HL-60/S4 treated with retinoic acid at 250 ng/mL for 4 days and 3 days (cell line): Measurements from ENCODE around the gene UBE2E2.

Source experiments
- in situ Hi-C: fragments of 300-500 bp; cut with MboI; formaldehyde crosslinking; loops from 2 replicates; pipeline ENCODE4 v1.7.0; 2022; ENCODE audit warnings: low sequenced_read_pairs

Gene UBE2E2

DNA sequence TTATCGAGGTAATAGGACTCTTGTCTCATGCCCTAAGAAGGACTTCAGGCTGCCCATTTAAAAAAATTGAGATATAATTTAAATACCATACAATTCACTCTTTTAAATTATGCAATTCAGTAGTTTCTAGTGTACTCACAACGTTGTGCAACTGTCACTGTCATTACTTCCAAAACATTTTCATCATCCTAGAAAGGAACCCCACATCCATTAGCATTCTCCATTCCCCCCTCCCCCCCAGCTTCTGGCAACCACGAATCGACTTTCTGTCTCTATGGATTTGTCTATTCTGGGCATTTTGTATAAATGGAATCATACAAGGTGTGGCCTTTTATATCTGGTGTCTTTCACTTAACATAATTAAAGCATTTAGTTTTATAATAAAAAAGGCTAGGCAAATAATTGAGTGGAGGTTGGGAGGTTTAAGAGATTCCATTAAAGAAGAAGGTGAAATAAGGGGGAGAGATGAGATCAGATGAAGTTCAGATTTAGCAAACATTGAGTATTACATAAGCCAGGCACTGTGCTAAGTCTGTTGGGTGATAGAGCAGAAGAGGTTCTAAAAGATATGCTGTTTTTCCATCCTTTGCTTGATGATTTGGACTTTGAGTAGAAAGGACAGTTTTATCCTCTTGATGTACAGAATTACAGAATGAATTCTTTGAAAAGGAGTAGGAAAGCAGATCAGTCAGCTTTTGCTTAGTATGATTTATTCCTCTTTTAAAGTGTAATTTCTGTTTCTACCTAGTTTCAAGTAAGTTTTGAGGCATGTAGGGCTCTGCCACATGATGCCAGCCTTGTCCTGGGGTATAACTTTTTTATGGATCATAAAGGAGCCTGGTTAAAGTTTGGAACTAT, 36.3 kb downstream of the UBE2E2 start:
- in situ Hi-C loops = no loop called here

DNA sequence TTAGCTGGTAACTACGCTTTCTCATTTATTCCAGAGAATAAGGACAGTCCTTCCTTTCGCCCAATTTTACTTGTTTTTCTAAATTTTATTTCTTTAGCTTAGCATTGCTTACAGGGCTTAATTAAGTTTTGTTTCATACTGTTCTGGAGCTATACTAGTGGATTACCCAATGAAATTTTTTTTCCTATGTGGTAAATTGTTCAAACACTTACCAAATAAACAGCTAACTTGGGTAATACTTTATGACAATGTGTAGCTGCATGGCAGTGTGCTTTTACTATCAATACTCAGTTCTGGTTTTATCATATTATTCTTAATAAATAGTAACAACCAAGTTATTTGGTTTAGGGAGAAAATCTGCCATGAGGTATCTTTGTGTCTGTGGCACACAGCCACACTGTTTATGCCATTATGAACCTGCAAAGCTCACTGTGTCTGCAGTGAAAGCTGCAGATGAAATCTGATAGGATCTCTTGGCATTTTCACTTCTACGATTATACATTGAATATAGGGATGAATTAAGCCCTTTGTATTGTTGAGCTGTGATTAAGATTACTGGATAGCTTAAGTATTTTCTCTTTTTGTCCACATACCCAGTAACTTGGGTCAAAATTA, 37.2 kb downstream of the UBE2E2 start:
- in situ Hi-C loops = no loop called here

DNA sequence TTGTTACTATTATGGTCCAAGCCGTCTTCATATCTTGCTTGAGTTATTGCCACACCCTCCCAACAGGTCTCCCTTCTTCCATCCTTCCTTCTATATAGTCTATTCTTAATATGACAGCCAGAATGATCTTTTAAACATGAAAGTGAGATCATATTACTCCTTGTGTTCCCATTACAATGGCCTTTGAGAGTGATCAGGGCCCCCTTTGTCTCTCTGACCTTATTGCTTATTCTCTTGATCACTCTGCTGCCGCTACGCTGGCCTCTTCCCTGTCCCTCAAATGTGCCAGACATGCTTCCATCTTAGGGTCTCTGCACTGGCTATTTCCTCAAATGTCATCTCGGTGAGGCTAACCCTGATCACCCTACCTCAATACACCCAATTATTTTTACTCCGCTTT, 38.1 kb downstream of the UBE2E2 start:
- in situ Hi-C loops = no loop called here

DNA sequence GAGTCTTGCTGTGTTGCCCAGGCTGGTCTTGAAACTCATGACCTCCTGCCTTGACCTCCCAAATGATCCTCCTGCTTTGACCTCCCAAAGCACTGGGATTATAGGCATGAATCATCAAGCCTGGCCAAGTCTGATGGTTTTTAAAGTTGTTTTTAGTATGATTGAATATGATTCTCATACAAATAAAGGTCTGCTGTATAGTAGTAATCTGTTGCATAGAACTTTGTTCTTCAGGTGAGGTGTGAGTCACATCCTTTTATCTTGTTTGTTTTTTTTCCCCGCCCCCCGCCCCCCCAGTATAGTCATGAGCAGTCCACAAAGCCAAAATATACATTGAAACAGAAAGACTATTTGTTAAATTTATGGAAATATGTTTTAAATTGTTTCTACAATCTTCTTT, 39.0 kb downstream of the UBE2E2 start:
- in situ Hi-C loops = no loop called here

DNA sequence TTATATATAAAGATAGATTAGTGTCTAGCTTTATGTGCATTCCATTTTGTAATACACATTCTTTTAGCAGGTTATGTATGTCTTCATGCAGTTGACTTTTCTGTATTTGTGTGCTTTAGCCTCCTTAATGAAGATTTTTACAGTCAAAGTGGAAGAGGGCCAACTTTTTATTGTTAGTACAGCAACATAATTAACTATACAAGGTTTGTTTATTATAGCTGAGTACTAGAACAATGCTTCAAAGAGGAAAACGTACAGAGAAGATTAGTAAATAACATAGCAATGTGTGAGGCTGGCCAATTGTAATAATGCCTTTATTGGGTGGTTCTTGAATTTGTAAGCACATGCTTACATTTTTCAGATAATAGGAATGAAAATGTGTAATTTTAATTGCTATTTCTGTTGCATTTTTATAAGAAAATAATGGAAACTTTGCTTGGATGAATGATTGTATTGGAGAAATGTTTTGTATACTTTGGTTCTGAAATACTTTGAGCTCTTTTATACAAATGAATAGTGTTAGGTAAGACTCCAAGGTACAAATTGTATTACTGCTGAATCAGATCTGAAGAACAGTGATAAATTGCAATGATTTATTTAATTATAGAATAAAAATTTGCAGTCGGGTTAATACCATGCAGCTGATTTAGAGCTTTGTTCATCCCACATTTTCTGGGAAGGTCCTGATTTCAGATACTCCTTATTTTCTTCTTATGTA, 41.4 kb downstream of the UBE2E2 start:
- in situ Hi-C loops = no loop called here

DNA sequence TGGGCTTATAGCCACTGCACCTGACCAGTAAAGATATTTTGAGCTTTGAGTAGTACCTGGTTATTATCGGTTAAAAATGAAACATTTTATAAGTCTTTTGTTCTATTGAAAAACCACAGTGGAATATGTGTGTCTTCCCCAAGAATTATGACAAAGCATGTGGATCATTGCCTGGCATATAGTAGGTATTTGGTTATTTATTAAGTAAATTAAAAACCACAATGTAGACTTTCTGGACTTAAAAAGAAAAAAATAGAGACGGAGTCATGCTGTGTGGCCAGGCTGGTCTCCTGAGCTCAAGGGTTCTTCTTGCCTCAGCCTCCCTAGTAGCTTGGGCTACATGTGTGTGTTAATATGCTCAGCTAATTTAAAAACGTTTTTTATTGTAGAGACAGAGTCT, 43.5 kb downstream of the UBE2E2 start:
- in situ Hi-C loops = no loop called here

DNA sequence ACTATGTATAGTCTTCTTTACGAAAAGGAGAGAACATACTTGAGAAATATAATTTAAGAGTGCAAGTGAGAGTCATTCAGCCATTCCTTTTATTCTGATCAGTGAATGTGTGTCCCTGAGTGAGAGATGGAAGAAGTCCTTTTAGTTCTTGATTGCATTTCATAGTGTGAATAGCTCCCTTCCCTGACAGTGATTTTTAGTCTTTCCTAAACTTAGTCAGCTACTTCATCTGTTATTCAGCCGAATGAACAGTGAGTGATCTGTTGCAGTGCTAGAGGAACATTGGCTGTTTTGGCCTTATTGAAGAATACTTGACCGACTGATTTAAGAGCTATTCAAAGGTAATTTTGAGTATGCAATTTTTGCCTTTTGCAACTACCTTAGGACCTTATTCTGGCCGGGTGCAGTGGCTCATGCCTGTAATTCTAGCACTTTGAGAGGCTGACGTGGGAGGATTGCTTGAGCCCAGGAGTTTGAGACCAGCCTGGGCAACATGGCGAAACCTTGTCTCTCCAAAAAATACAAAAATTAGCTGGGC, 45.5 kb downstream of the UBE2E2 start:
- in situ Hi-C loops = no loop called here

DNA sequence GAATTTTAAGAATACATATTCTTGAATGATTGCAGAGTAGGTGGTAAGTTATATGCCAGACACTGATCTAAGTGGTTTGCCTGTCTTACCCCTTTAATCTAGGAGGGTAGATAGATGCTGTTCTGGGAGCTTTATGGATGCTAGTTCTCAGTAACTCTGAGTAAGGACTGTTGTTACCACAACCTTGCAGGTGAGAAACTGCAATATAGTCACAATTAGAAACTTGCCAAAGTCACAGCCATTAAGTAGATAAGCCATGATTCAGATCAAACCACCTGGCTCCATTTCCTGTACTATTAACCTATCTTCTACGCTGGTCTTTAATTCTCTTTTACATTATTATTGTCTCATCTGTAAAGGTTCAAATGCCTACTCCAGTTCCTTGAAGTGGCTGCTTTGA, 46.8 kb downstream of the UBE2E2 start:
- in situ Hi-C loops = no loop called here

DNA sequence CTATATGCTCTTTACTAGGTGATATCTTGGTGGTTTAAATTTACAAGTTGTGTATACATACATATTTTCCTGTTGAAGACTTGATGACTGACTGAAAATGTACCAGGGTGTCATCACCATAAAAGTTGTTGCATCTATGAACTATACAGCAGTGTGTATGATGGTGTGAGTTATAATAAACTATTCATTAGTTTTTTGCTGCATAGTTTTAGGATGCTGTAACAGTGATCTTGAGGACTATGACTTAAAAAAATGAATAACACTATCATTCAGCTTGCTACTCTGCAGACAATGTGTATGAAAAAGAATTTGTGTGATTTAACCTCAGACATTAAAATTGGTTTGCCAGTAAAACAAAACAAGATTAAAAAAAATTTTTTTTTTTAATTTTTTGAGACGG, 49.0 kb downstream of the UBE2E2 start:
- in situ Hi-C loops = no loop called here

DNA sequence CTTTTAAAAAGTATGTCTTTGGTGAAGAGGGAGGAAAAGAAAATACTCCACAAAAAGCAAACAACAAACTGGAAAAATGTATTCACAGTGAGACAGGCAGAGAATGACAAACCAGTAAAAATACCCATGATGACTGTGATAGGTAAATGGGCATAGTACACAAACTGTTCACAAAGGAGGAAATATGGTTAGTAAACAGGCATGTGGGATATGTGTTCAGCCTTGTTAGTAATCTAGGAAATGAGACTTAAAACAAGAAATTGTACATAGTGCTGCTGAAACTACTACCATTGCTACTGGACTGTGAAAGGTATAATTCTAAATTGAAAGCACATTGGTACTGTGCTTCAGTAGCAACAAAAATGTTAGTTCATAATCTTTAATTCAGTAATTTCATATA, 50.1 kb downstream of the UBE2E2 start:
- in situ Hi-C loops = no loop called here

DNA sequence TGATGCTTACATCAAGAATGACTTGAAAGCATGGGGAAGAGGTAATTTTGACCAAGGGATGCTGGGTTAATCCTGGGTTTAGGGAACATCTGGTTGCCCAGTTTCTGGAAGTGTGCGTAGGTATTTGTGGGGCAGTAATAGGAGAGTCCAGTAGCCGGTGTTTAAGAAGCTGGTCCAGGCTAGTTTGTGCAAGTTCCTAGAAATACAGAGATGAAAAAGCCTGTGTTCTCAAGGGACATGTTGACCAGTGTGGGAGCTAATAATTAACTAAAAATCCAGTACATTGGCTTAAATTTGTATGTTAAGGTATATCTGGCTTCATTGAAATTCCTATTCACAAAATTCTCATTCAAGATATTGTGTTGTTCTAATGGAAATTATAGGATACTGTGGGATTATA, 51.2 kb downstream of the UBE2E2 start:
- in situ Hi-C loops = no loop called here

DNA sequence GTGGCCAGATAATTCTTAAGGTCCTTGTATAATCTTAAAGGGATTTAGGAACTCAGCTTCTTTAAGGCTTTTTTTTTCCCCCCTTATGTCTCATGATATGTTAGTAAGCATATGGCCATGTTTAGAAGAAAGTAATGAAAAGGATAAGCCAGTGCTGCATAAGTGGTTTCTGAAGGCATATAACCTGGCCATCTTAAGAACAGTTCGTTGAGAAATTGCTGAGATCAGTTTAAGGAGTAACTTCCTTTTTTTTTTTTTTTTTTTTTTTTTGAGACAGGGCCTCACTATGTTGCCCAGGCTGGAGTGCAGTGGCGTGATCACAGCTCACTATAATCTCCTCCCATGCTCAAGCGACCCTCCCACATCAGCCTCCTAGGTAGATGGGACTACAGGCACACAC, 51.7 kb downstream of the UBE2E2 start:
- in situ Hi-C loops = no loop called here

DNA sequence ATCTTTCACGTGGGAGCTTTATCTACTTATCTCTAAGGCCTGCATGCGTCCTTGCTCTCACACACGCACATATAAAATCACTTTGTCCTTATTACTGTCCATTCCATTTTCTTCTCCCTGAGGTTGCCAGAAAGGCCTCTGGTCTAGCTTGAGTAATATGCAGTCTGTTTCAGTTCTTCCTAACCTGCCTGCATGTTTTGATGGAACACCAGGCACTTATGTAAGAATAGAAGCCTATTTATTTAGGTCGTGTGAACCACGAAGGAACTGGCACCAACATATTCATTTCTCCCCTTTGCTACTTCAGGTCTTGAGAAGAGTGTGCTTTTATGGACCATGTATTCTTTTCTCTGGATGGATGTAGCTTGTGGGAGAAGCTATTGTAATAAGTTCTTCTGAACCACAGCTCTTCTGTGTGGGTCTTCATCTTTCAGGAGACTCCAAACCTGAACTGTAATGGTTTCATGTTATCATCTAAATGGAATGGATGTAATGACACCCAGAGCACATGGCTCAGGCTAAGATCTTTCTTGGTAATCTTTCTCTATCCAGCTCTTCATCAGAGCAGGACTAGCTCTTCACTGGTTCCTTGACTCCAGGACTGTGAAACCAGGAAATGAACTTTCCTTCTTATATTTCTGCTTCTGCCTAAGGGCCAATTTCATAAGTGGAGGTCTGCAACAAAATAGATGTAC, 53.8 kb downstream of the UBE2E2 start:
- in situ Hi-C loops = no loop called here

DNA sequence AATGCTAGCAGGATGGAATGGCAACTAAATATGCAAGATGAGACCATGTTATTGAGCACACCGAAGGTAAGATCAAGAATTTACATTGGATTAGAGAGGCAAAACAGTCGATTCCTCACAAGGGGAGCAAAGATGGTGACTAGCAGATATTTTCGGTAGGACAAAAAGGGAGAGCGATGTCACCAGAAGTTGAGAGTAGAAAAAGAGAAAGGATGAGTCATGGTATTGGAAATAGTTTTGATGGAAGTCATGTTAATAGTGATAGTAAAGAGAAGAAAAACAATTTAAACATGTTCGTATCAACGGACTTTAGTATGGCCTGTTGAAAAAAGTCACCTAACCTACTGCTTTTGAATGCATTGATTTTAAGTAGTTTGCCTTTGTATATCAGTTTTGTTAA, 55.0 kb downstream of the UBE2E2 start:
- in situ Hi-C loops = no loop called here

DNA sequence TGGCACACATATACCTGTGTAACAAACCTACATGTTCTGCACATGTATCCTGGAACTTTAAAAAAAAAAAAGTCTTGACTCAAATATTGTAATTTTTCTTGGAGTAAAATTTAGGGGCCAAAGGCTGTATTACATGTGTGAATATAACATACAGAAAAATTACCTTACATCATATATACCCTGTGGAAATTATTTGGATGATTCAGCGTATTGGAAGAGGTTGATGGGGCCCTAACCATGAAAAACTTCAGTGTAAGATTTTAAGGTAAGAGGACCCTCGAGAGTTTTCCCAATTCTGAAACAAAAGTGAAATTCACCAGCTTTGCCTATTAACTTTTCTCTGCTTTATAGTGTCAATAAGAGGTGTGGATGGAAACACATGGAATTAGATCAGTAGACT, 56.4 kb downstream of the UBE2E2 start:
- in situ Hi-C loops = no loop called here

DNA sequence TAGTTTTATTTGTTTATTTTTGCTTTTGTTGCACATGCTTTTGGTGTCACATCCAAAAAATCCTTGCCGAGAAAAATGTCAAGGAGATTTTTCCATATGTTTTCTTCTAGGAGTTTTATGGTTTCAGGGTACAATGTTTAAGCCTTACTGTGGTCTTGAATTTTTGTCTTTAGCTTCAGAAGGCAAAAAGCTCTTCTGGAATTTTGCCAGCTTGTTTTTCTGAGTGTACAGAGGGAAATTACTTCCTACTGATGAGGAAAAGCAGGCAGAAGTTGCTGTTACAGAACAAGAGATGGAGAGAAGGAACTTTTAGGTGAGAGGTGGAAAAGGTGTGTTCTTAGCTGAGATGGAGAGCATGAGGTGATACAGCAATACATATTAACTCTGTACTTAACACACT, 59.6 kb downstream of the UBE2E2 start:
- in situ Hi-C loops = no loop called here

DNA sequence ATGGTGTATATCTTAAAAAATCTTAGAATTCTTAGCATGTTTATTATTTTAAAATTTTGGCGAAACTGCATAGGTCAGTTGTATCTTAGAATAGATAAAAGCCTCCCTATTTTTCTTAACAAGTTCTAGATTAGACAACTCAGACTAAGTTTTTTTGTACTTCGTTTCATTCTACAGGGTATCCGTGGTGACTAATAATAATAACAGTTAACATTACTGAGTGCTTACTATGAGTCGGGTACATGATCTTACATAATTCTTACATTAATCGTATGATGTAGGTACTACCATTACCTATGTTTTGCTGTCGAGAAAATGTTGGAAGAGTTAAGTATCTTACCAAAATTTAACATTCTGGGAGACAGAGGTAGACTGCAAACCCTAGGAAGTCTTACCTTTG, 60.7 kb downstream of the UBE2E2 start:
- in situ Hi-C loops = no loop called here

DNA sequence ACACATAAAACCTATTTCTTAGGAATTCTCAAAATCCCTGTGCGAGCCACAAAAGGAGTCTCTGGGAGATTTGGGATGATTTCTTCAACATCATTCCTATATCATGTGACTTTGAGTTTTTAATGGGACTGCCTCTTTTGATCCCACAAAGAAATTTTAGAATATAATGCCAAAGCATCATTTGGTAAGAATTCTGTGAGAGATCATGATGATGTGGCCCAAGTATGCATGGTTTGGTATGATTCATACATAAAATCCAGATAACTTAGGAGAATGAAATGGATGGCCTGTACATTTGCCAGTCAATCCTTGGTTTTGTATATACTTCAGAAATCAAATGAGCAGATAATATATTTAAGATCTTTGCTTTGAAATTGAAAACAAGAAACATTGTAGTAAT, 61.3 kb downstream of the UBE2E2 start:
- in situ Hi-C loops = no loop called here

DNA sequence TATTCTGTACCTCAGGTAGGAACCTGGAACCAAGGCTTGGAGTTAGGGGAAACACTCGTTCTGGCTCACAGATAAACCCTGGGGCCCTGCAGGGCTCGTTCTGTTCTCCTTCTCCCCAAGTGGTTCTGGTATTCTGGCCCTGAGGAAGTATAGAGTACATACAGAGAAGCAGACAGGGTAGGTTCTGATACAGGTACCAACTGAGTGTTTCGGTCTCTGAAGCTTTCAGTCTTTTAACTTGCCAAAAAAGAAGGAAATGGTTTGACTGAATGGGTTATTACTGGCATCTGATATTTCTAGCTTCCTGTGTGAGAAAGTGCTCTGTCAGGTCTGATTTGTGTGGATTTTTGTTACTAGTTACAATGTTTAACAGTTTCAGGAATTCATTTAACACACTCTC, 67.3 kb downstream of the UBE2E2 start:
- in situ Hi-C loops = no loop called here

DNA sequence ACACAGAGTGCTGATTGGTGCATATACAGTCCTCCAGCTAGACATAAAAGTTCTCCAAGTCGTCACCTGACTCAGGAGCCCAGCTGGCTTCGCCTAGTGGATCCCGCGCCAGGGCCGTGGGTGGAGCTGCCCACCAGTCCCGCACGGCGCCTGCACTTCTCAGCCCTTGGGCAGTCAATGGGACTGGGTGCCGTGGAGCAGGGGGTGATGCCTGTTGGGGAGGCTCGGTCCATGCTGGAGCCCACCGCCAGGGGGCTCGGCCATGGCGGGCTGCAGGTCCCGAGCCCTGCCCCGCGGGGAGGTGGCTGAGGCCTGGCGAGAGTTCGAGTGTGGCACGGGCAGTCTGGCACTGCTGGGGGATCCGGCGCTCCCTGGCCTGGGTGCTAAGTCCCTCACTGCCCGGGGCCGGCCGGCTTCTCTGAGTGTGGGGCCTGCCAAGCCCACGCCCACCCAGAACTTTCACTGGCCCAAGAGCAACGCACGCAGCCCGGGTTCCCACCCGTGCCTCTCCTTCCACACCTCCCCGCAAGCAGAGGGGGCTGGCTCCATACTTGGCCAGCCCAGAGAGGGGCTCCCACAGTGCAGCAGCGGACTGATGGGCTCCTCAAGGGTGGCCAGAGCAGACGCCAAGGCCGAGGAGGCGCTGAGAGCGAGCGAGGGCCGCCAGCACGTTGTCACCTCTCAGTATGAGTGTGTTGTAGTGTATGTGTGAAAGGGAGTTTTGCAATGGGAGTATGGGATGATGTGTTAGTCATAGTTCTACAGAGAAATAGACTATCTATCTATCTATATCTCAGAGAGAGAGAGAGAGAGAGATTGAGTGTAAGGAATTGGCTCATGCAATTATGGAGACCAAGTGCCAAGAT, 69.0 kb downstream of the UBE2E2 start:
- in situ Hi-C loops = no loop called here
